Colon (tissue), 2 donors: ENCODE measurements around the gene AFF3.
"Not testable (repeated sequence)": the region's sequence is repeated elsewhere in the genome, so short reads cannot be mapped to it uniquely, and the experiment has no call there.

Experiments used
- FAIRE-seq: peaks from 2 replicates; lab custom pipeline; 2012; peaks lifted over from hg19 to GRCh38; lab: Jason Lieb, UNC
- donor health status: control.
- donor health status: control.

Gene AFF3

DNA sequence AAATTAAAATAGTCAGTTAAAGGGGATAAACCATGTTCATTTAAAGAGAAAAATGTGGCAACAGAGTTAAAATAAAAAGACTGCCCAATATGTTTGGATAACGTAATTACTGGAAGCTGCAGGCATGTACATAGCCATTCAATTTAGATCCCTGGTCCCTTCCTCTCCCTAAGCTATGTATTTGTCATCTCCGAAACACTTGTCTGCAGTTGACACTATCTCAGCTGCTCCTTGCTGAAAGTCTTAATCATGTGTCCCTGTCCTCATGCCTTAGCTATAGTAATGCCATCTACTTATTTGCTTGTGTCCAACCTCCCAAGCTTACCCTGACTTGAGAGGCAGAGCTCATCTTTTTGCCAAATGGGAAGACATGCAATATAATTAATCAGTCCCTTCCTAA lies 478.7 kb downstream of the AFF3 start:
- no peak for FAIRE-seq

- FAIRE-seq, result no peak
These were observed 479.5 kb downstream of the AFF3 start for GRCh38 chr2:99662761-99663341.

GRCh38 chr2:99661761-99662160 lies 480.6 kb downstream of the AFF3 start:
- not testable (repeated sequence) for FAIRE-seq

DNA sequence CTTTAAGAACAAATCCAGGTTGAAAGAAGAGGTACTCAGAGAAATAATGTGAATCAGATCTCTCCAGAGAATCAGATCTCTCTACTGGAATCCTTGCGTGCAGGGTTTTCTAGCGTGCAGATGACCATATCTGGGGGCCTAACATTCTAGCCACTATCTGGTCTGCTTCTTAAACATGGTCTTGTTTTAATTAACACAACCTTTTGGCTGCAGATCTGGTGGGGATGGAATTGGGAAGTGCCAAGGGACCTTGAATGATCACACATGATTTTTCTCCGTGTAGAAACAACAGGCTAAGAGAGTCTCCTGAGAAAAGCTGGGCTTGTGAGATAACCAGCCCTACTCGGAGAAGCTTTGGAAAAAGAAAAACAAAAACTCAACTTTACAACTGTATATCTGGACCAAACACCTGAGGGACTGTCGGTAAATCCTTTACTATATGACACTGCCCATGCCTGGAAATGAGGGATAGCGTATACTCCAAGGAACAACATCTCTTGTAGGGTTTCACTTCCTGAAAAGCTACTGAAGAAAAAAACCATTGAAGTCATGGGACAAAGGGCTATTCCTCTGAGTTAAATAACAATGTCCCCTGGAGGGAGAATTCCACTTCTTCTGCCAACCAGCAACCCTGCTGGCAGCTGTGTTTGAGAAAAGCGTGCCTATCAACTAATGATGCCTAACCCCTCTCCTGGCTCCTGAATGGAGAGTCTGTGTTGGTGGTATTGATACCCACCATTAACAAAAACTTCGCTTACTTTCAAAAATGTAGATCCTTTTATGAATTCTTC lies 481.6 kb downstream of the AFF3 start:
- no peak for FAIRE-seq

GRCh38 chr2:99659874-99660273 lies 482.5 kb downstream of the AFF3 start:
- FAIRE-seq, result no peak

GRCh38 chr2:99657691-99658258 lies 484.6 kb downstream of the AFF3 start:
- no peak for FAIRE-seq

DNA sequence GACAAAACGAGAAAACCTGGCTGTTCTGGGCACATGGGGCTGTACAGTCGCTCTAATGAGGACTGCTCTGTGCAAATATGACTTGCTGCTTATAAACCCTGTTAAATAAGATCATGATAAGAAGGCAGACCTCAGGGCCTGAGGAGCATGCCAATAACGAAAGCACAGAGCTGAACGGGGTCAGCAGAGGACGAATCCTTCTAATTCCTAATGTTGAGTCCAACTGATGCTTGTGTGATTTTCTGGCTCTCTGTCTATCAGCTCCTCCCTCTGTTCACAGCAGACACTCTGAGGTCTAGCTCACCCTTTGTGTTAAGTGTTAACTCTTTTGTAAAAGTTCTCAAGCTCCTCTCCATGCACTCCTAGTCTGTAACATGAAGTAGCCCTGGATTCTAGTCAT lies 485.4 kb downstream of the AFF3 start:
- FAIRE-seq, result no peak

DNA sequence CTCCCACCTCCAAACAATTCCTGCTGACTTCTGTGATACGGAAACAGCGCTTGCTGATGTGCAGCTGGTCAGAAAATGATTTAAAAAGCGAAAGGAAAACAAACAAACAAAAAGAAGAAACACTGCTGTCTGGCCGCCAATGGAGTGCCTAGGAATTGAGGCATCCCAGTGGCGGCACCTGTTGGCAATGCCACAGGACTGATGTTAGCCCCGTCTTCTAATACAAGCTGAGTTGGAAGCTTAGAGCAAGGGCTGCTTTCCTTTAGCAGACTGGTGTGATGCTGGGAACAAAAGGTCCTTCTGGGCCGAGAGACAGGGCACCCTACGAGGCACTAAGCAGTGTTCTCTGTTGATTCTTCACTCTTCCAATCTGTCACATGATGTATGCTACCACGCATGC lies 489.0 kb downstream of the AFF3 start:
- no peak for FAIRE-seq

GRCh38 chr2:99652862-99653261 lies 489.5 kb downstream of the AFF3 start:
- no peak for FAIRE-seq

- FAIRE-seq, result no peak
These were observed 490.3 kb downstream of the AFF3 start for GRCh38 chr2:99651930-99652670.

- FAIRE-seq, result no peak
These were observed 493.2 kb downstream of the AFF3 start for GRCh38 chr2:99648906-99649789.

- FAIRE-seq, result no peak
These were observed 494.1 kb downstream of the AFF3 start for GRCh38 chr2:99648178-99648844.

DNA sequence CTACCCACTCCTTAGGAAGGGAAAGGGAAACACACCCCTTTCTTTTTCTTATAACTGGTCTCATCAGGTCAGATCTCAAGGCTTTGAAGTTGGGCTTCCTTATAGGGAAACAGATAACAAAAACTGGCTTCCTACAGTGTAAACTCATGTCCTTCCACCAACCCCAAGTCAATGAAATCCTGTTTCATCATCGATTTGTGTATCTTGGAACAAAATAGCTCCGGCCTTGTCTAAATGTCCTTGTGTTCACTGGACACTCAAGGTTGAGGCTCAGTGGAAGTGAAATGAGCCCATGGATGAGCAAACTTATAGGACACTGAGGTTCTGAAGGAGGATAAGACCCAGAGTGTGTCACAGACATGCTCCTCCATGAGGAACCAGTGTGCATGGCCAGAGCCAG lies 496.4 kb downstream of the AFF3 start:
- FAIRE-seq, result no peak

GRCh38 chr2:99644419-99644787 lies 498.0 kb downstream of the AFF3 start:
- no peak for FAIRE-seq

- no peak for FAIRE-seq
These were observed 498.5 kb downstream of the AFF3 start for GRCh38 chr2:99643787-99644418.

GRCh38 chr2:99641999-99642398 lies 500.4 kb downstream of the AFF3 start:
- no peak for FAIRE-seq

DNA sequence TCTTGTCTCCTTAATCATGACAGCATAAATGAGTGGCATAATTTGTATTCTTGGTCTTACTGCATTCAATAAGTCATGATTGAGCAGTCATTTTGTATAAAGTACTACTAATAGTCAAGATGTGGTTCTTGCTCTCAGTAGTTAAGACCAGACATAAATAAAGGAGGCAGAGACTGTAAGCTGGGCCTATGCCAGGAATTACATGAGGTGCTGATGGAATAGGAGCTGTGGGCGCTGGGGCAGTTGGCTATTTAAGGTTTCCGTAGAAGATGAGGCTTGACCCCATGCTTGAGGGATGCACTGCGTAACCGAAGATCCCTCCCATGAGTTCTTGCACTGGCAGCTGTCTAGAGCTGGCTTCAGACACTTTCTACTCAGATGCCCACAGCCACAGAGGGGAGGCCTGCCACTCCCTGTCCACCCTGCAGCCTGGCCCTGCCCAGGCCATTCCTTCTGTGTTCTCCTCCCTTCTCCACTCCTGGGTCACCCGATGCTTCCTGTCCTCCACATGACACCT lies 501.7 kb downstream of the AFF3 start:
- FAIRE-seq, result no peak

DNA sequence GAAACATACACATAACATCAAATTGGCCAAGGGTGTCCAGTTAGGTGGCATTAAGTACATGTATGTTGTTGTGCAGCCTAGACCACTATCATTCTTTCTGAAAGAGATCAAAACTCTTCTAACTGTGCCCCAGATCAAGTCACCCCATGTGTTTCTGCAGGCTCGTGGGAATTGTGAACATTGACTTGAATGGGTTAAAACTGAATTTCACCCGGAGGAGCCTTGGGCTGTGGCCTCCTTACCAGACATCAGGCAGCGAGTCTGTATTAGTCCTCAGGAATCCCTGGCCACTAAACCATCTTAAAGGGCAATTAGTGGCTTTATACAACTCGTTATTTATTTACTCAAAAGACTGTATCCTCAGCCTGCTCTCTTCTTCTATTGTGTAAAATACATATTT lies 503.6 kb downstream of the AFF3 start:
- no peak for FAIRE-seq

GRCh38 chr2:99637159-99637697 lies 505.2 kb downstream of the AFF3 start:
- FAIRE-seq, result no peak
